Stimulated activated naive CD8-positive, alpha-beta T cell treated with anti-CD3 and anti-CD28 coated beads, Interleukin-15, Interleukin-2, amounts not matched to agents 100 U/mL and 50 U/mL, for 24 hours (primary cell): ENCODE data around the gene SIGLEC9.
"Not testable (repeated sequence)": the region's sequence is repeated elsewhere in the genome, so short reads cannot be mapped to it uniquely, and the experiment has no call there.

Experiments used
- ATAC-seq: fragments of 150-1000 bp; cut with Tn5 transposase; one replicate; pipeline ENCODE4 v1.10.0; 2021
- DNase-seq: peaks from one replicate; pipeline ENCODE4 v3.0.0; 2021

The SIGLEC9 gene

DNA sequence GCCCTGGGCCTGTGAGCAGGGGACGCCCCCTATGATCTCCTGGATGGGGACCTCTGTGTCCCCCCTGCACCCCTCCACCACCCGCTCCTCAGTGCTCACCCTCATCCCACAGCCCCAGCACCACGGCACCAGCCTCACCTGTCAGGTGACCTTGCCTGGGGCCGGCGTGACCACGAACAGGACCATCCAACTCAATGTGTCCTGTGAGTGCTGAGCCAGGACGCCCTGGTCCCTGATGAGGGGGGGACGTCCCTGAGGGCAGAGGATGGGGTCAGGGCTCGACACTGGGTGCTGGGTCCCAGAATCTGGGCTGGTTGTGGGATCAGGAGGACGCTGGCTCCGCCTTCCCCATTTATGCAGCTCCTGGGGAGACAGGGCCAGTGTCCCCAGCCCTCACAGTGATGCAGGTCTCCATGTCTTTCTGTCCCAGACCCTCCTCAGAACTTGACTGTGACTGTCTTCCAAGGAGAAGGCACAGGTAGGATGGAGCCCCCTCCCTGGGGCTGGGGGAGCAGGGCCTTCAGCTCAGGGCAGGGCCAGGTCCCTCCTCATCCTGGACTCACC lies 19.9 kb downstream of the SIGLEC9 start:
- no peak for ATAC-seq
- DNase-seq, result no peak

DNA sequence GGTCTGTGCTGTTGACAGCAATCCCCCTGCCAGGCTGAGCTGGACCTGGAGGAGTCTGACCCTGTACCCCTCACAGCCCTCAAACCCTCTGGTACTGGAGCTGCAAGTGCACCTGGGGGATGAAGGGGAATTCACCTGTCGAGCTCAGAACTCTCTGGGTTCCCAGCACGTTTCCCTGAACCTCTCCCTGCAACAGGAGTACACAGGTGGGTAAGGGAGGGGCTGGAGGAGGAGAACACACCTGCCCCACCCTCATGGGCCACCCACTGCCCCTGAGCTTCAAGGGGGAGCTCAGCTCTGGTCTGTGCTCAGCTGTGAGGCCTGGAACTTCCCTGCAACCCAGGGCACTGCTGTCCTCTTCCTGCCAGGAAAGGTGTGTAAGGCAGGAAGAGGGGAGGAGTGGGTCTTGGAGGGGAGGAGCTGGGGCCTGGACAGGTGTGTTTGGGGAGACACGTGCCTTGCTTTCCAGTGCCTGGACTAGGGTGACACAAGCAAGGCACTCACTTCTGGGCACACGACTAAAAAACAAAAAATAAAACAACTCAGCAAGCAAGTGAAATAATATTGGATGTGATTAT lies 21.3 kb downstream of the SIGLEC9 start:
- ATAC-seq, result no peak
- no peak for DNase-seq

DNA sequence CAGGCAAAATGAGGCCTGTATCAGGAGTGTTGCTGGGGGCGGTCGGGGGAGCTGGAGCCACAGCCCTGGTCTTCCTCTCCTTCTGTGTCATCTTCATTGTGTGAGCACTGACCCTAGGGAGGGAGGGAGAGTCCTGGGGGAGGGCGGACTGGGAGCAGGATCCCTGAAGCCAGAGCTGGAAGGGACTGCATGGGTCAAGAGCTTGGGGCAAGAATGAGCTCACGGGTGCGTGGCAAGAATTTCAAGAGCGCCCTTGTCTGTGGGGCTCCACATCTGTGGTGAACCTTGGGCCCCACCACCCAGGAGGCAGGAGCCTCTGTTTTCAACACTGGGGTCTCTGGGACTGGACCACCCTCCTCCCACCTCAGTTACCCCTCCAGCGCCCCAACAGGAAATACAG lies 22.0 kb downstream of the SIGLEC9 start:
- ATAC-seq, result peak; percentile 12

DNA sequence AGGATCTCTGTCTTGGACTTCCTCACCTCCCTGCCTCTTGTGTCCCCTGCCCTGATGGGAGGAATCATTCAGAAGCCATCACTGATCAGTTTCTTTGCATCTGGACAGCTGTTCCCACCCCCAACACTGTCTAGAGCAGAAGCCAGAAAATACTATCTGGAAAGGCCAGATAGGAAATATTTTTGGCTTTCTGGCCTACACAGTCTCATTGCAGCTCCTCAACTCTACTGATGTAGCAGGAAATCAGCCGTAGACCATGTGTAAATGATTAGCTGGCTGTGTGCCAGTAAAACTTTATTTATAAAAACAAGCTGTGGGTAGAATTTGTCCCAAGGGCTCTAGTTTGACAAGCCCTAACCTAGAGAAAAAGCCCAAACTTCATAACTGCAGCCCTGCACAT lies 23.0 kb downstream of the SIGLEC9 start:
- ATAC-seq, result no peak
- no peak for DNase-seq

More for the DNA sequence above, 22.0 kb downstream of the SIGLEC9 start:
- DNase-seq, result no peak

DNA sequence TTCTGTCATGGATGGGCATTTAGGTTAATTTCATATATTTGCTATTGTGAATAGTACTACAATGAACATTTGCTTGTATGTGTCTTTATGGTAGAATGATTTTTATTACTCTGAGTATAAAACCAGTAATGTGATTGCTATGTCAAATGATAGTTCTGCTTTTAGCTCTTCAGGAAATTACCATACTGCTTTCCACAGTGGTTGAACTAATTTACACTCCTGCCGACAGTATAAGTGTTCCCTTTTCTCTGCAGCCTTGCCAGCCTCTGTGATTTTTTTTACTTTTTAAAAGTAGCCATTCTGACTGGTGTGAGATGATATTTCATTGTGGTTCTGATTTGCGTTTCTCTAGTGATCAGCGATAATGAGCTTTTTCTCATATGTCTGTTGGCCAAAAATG lies 23.9 kb downstream of the SIGLEC9 start:
- no peak for ATAC-seq

DNA sequence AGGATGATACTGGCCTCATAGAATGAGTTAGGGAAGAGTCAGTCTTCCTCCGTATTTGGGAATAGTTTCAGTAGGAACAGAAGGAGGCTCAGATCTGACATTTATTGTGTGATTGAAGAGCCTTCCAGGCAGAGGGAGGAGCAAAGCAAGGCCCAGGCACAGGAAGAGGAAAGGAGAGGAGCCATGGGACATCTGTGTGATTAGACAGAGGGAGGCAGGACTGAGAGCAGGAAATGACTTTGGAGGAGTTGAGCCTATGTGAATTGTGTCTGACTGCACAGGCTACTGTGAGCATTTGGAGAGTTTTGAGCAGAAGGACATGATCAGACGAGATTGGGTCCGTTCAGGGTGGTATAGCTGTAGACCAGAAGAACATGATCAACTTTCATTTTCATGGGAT lies 25.9 kb downstream of the SIGLEC9 start:
- DNase-seq, result no peak
- no peak for ATAC-seq

More for the DNA sequence above, 23.9 kb downstream of the SIGLEC9 start:
- no peak for DNase-seq

DNA sequence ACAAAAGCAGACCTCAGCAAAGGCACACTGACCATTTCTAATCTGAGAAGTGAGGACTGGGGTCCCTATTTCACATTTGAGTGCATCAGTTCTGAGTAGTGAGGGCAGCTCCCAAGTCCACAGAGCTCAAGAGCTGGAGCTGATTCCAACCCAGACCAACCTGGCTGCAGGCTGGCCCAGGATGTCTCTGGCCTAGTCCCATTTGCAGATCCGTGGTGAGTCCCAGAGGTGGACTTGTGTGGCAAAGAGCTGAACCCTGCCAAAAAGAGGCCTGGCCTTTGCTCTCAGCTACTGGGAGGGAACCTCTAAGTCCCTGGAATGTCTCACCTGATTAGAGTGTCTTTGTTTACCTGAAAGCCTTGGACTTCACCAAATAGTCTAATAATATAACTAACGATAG lies 32.0 kb downstream of the SIGLEC9 start:
- ATAC-seq, result no peak

DNA sequence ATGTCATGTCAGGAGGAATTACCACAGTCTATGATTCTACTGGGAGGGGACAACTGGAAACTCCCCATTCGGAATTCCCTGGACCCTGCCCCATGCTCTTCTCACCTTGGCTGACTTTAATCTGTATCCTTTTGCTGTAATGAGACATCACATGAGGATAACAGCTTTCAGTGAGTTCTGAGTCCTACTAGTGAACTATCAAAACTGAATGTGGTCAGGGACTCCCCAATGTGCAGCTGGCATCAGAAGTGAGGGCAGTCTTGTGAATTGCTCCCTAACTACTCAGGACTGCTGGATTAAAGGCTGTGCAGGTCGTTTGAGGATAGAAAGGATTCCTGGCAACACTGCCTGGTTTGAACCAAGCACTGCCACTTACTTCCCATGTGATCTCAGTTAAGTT lies 32.6 kb downstream of the SIGLEC9 start:
- no peak for ATAC-seq

More for the DNA sequence above, 32.0 kb downstream of the SIGLEC9 start:
- DNase-seq, result no peak

DNA sequence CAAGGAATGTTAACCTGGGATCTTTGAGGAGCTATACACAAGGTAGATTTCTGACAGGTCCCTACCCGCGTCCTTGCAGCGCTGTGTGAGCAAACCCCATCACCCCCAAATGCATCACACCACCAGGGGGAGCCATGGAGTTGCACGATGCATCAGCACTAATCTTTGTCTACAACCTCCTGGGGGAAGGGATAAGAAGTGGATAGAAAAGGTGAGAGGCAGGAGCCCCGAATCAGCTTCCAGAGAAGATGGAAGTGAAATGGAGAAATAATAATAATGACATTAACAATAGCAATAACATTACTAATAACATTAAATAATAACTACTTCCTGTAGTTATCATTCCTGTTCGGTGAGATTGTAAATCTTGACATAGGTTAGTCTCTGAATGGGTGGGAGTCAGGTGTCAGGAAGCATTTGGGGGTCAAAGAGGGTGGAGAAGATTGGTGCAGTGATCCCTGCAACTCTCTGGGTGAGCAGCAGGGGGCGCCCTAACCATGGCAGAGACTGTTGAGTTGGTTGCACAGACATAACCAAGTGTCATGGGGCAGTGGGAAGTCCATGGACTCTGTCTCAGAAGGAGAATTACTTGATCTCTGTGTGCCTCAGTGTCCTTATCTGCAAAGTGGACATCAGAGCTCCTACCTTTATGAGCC lies 33.9 kb downstream of the SIGLEC9 start:
- ATAC-seq, result peak; percentile 67
- peak; percentile 89 for DNase-seq

More for the DNA sequence above, 32.6 kb downstream of the SIGLEC9 start:
- DNase-seq, result no peak

DNA sequence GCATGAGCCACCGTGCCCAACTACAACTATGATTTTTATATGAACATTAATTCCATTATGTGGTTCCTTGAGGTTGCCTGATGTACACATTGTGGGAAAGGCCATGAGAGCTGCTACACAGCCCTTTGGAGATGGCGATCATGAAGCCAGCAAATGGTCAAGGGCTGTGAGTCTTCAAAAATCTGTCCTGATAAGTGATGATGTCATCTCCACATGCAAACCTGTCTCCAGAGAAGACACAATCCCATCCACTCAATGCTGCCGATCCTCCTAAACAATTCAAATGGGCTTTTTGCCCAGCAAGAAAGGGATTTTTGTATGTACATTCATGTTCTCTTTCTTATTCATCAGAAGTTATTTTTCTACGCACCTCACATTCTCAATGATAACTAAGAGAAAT lies 35.0 kb downstream of the SIGLEC9 start:
- no peak for ATAC-seq
- DNase-seq, result no peak

DNA sequence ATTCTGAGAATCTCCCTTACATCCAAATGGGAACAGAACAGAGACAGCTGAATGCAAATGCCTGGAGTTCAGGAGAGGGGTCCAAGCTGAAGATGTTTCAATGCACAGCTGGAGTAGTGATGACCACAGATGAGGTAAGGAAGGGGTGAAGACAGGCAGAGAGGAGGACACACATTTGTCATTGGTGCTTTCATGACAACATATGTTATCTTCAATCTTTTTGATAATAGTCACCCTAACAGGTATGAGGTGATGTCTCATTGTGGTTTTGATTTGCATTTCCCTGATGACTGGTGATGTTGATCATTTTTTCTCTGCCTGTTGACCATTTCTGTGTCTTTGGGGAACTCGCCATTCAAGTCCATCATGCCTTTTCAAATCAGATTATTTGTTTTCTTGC lies 36.6 kb downstream of the SIGLEC9 start:
- no peak for DNase-seq
- ATAC-seq, result no peak

DNA sequence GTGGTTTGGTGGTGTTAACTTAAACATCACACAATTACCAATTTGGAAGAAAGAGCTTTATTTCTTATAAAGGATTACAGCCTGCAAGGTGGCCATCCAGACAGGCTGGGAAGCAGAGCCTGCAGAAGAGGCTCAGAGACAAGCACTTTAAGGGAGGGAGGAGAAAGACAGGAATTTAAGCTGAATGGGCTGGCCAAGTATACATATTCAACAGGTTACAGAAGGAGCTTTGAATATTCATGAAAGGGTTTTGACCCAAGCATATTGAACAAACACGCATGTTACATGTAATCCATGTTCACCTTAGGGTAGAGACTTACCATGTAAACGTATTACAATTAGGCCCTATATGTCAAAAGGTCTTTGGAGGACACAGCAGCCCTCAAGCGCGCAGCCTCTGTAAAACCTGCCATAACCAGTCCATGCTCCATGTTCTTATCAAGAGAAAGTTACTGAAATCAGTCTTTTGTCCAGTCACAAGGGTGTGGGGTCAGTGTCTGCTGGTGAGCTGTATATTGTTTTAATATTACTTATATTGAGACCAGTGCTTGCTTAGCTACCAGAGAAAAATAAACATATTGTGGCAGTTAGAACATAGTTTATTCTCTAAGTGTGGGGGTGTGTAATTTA lies 37.3 kb downstream of the SIGLEC9 start:
- DNase-seq (no peak), ATAC-seq (no peak)

DNA sequence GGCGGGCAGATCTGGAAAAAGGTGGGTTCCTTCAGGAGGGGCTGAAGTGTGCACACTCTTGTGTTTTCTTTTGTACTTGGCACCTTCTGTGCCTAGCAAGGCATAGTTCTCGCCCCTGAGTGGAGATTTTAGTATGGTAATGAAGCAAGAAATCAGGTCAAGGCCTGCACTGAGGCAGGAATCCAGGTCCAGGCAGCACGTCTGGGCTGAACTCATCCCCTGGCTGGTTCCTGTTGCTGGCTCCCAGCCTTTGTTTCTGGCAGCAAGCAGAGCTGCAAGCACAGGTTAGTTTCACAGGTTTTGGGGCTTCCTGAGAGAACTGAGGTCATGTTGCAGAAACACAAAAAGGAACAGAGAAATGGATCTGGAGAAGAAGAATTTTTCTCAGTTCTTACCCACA lies 38.6 kb downstream of the SIGLEC9 start:
- DNase-seq (no peak), ATAC-seq (no peak)

DNA sequence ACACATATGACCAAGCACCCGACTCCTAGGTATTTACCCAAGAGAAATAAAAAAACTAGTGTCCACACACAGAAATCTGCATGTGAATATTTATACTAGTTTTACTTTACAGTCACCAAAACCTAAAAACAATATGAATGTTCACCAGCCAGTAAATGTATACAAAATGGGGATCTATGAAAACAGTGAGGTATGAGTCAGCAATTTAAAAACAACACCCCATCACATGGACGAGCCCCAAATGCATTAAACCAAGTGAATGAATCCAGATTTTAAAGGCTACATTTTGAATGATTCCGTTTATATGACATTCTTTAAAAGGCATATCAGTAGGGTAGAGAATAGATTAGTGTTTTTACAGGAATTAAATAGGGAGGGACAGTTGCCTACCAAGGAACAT lies 39.5 kb downstream of the SIGLEC9 start:
- no peak for ATAC-seq

DNA sequence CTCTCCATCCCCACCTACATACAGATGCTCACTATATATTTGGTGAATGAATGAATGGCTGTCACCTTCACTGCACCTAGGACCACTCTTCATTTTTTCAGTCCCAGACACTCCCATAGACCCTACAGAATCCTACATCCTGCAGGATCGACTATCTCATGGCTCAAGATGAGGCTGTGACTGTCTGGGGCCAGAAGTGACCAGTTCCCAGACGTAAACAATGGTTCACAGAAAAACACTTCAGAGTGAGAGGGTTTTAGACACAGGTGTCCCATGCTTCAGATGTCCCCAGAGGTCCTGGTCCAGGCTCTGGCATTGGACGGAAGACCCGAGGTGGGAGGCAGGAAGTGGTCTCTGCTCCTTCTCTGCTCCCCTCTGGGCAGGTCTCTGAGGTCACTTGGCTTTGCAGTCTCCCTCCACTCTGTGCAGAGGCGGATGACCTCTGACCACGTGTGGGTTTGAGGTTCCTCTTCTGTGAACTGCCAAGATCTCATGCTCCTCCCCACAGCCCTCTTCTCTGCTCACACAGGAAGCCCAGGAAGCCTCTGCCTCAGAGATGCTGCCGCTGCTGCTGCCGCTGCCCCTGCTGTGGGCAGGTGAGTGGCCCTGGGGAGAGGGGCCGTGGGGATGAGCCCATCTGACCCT lies 42.3 kb downstream of the SIGLEC9 start:
- peak; percentile 61 for ATAC-seq
- peak; percentile 25 for DNase-seq

More for the DNA sequence above, 39.5 kb downstream of the SIGLEC9 start:
- DNase-seq, result no peak

DNA sequence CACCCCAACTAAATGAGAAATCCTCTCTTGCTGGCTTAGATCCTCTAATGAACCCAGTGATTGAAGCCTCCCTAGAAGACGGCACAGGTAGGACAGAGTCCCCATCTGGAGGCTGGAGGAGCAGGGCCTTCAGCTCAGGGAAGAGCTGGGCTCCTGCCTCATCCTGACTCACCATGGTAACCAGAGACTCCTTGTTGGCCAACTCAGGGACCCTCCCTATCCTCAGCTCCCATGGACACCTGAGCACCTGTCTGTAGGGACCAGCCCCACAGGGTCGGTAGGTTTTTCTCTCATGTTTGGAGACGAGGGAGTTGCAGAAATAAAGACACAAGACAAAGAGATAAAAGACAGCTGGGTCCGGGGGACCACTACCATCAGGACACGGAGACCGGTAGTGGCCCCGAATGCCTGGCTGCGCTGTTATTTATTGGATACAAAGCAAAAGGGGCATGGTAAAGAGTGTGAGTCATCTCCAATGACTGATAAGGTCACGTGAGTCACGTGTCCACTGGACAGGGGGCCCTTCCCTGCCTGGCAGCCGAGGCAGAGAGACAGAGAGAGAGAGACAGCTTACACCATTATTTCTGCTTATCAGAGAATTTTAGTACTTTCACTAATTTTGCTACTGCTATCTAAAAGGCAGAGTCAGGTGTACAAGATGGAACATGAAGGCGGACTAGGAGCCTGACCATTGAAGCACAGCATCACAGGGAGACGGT lies 44.0 kb downstream of the SIGLEC9 start:
- ATAC-seq (no peak), DNase-seq (no peak)

DNA sequence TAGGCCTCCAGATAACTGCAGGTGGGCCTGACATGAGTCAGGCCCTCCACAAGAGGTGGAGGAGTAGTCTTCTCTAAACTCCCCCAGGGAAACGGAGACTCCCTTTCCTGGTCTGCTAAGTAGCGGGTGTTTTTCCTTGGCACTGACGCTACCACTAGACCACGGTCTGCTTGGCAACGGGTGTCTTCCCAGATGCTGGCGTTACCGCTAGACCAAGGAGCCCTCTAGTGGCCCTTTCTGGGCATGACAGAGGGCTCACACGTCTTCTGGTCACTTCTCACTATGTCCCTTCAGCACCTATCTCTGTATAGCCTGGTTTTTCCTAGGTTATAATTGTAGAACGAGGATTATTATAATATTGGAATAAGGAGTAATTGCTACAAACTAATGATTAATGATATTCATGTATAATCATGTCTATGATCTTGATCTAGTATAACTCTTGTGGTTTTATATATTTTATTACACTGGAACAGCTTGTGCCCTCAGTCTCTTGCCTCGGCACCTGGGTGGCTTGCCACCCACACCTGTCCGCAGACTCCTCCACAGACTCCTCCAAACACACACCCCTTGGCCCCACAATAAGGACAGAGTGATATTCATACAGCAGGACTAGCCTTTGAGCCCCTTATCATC lies 44.7 kb downstream of the SIGLEC9 start:
- ATAC-seq, result not testable (repeated sequence)
- DNase-seq, result peak; percentile 77

DNA sequence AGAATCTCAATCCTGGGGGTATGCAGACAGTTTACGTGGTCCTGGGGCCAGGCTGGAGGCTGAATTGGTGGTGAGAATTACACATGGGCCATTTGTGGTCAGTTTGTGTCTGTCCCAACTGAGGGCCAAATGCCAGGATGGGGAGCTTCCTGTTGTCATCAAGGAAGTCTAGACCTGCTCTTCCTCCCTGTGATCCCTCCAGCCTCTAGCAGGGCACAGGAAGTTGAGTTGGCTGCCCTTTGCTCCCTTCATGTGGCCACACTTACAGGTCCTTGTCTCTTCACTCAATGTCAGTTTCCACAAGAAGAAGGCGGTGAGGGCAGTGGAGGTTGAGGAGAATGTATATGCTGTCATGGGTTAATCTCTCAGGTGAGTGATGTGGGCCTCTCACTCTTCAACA lies 47.5 kb downstream of the SIGLEC9 start:
- DNase-seq (no peak), ATAC-seq (no peak)

DNA sequence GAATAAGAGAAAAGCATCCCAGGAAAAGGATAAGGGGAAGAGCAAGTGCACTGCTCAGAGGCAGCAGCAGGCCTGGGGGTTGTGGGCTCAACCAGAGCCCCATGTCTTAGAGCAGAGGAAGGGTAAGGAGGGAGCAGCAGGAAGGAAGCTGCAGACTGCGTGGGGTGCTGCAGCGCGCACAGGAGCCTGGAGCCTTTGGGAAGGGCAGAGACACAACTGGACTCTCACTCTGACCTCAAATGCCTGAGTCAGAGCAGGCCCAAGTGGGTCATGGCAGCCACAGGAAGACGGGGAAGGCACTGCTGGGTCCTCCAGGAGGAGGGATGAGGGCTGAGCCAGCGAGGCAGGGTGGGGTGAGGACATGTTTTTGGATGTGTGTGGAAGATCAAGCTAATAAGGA lies 49.0 kb downstream of the SIGLEC9 start:
- ATAC-seq (no peak), DNase-seq (no peak)

DNA sequence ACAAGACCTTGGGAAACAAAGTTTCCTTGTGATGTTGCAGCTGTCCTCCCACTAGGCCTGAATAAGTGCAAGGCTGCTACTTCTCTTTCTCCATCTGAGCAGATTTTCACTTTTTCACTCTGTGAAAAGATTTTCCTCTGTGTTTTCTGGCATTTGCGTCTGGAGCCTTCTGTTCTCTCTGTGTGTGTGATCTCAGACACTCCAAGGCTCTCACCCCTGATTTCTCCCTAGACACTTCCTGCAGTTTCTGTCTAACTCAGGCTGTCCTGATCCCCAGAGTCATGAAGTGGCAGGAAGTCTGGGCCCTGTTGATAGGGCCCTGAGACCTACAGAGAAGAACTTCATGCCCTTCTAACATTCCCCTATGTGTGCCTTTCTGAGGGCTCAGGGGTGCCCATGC lies 54.5 kb downstream of the SIGLEC9 start:
- ATAC-seq, result no peak

More for the DNA sequence above, 54.5 kb downstream of the SIGLEC9 start:
- DNase-seq, result no peak
